Neural crest cell (in vitro differentiated cells): Measurements from ENCODE around the gene ADCY6. TPM values are rescaled to one million over a fixed set of nuclear protein-coding genes. Genes with fewer than 3 reads are reported as not detected.
A peak's percentile ranks its signal among the peaks of the same experiment; 100 is the strongest.

Source experiments
- DNase-seq: peaks from one replicate; pipeline ENCODE4 v3.0.0; 2021; ENCODE audit warnings: low read depth, mixed read lengths, low spot score
- H3K27ac Mint-ChIP-seq: one replicate; pipeline ENCODE4 v1.8.0; 2021; ENCODE audit warnings: mild to moderate bottlenecking, mixed read lengths; ENCODE audit not compliant: unreplicated experiment
- H3K27me3 Mint-ChIP-seq: 2 replicates; pipeline ENCODE4 v1.8.0; 2021; ENCODE audit warnings: low read depth, mild to moderate bottlenecking, mixed read lengths
- H3K36me3 Mint-ChIP-seq: 2 replicates; pipeline ENCODE4 v1.8.0; 2021; ENCODE audit warnings: low read depth, mild to moderate bottlenecking, mixed read lengths
- H3K4me1 Mint-ChIP-seq: 2 replicates; pipeline ENCODE4 v1.8.0; 2021; ENCODE audit warnings: mixed read lengths
- H3K4me3 Mint-ChIP-seq: one replicate; pipeline ENCODE4 v1.8.0; 2021; ENCODE audit warnings: mild to moderate bottlenecking, mixed read lengths
- H3K9me3 Mint-ChIP-seq: 2 replicates; pipeline ENCODE4 v1.8.0; 2021; ENCODE audit warnings: mixed read lengths
- total RNA-seq: library from RNA; stranded (reverse); gene quantifications from 2 replicates; pipeline ENCODE4 v1.2.1, GENCODE V29; 2021
- TF ChIP-seq, protein P1 (sequence below): fragments of 200-600 bp; sonication (generic); conservative IDR thresholded peaks from 2 replicates; pipeline ENCODE4 v1.5.0; 2021; ENCODE audit warnings: antibody characterized with exemption, mild to moderate bottlenecking

ADCY6 gene
- total RNA-seq, 1 donor from 2014 or later, result 79.5 TPM

DNA sequence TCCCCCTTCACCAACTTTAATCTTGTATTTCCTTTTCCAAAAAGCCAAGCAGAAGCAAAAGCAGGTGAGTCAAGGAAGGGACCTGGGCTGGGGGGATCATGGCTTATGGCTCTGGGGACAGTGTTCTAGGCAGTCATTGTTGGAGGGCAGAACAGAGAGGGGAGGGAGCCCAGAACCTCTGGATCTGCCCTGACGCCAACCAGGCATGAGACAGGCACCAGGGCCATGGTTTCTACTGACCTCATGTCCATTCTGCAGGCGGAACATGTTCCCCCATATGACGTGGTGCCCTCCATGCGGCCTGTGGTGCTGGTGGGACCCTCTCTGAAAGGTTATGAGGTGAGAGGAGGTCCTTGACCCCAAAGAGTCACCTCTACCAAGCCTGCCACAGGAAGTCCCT, 36.0 kb upstream of the ADCY6 start:
- TF ChIP-seq, protein P1, sequence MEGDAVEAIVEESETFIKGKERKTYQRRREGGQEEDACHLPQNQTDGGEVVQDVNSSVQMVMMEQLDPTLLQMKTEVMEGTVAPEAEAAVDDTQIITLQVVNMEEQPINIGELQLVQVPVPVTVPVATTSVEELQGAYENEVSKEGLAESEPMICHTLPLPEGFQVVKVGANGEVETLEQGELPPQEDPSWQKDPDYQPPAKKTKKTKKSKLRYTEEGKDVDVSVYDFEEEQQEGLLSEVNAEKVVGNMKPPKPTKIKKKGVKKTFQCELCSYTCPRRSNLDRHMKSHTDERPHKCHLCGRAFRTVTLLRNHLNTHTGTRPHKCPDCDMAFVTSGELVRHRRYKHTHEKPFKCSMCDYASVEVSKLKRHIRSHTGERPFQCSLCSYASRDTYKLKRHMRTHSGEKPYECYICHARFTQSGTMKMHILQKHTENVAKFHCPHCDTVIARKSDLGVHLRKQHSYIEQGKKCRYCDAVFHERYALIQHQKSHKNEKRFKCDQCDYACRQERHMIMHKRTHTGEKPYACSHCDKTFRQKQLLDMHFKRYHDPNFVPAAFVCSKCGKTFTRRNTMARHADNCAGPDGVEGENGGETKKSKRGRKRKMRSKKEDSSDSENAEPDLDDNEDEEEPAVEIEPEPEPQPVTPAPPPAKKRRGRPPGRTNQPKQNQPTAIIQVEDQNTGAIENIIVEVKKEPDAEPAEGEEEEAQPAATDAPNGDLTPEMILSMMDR, result no peak
- H3K27me3 Mint-ChIP-seq, result no peaks in the 10 kb centered on the region
- no peak for DNase-seq
- no peaks in the 10 kb centered on the region for H3K9me3 Mint-ChIP-seq
- peaks cover 10% of the 10 kb centered on the region for H3K36me3 Mint-ChIP-seq
- no peak overlapping the region for H3K4me3 Mint-ChIP-seq
- H3K4me1 Mint-ChIP-seq, result peaks cover 2% of the 10 kb centered on the region
- no peak overlapping the region for H3K27ac Mint-ChIP-seq

DNA sequence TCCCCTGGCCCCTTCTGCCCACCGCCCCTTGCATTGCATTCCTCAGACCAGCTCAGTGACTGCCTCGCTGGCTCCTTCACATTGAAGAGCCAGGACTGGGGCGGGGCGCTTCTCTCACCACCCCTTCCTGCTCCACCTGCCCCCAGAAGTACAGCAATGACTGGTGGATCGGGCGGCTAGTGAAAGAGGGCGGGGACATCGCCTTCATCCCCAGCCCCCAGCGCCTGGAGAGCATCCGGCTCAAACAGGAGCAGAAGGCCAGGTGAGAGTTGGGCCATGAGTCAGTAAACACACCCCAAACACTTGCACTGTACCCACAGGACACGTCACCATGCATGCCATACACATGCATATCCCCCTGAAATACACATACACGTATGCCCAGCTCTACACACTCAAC, 35.2 kb upstream of the ADCY6 start:
- peaks cover 10% of the 10 kb centered on the region for H3K36me3 Mint-ChIP-seq

DNA sequence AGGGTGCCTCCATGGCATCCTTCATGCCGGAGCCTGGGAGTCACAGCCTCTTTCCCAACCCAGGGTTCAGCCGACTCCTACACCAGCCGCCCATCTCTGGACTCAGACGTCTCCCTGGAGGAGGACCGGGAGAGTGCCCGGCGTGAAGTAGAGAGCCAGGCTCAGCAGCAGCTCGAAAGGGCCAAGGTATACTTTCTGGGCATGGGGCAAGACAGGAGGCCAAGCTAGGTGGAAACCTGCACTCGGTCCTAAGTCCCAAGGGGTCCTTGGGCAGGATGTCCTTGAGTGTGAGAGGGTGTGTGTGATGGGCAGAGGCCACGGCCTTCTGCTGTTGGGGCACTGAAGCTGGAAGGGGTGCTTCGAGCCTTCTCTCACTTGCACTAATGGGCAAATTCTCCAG, 34.4 kb upstream of the ADCY6 start:
- Mint-ChIP-seq H3K4me3 (no peak overlapping the region), H3K27me3 (no peaks in the 10 kb centered on the region), H3K4me1 (peaks cover 13% of the 10 kb centered on the region), H3K9me3 (no peaks in the 10 kb centered on the region), H3K27ac (no peak overlapping the region), H3K36me3 (peaks cover 7% of the 10 kb centered on the region)
- TF ChIP-seq, protein P1, result no peak
- DNase-seq, result no peak

More for the DNA sequence above, 35.2 kb upstream of the ADCY6 start:
- TF ChIP-seq, protein P1, result no peak
- no peaks in the 10 kb centered on the region for H3K27me3 Mint-ChIP-seq
- H3K4me1 Mint-ChIP-seq, result peaks cover 10% of the 10 kb centered on the region
- no peak overlapping the region for H3K27ac Mint-ChIP-seq
- no peak overlapping the region for H3K4me3 Mint-ChIP-seq
- no peaks in the 10 kb centered on the region for H3K9me3 Mint-ChIP-seq
- DNase-seq, result no peak

DNA sequence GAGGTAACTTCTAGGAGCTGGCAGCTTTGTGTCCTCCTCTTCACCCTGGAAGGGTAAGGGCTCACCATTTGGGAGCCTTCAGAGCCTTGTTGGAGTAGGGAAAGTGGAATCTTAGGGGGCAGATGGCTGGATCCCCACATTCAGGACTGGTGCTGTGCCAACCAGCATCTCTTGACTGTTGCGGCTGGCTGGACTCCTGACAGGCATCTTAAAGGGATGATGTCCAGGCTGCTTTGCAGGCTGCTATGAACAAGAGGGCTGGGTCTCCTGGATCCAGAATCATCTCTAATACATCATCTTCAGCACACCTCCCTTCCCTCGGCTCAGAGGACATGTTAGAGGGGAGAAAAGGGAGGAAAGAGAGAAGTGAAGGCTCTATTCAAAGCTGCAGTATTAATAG, 33.8 kb upstream of the ADCY6 start:
- H3K4me1 Mint-ChIP-seq, result peaks cover 13% of the 10 kb centered on the region
- no peak overlapping the region for H3K27ac Mint-ChIP-seq
- peaks cover 7% of the 10 kb centered on the region for H3K36me3 Mint-ChIP-seq
- TF ChIP-seq, protein P1, result no peak
- H3K27me3 Mint-ChIP-seq, result no peaks in the 10 kb centered on the region
- H3K4me3 Mint-ChIP-seq, result peak overlapping the region; percentile 77
- no peak for DNase-seq
- H3K9me3 Mint-ChIP-seq, result no peaks in the 10 kb centered on the region

DNA sequence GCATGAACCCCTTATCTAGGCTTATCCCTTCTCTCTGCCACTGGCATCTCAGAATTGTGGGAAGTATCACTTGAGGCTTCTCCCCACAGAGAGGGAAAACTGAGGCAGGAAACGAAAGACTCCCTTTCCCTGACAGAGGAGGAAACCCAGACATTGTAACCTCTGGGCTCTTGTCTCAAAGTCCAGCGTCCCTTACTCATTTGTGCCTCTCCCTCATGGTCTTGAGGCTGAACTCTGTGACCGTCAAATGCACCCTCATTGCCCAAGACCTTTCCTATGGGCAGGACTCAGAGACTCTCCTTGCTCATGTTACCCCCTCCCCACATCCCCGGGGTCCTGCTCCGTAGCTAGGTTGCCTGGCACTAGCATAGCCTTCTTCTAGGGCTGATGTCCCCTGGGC, 33.2 kb upstream of the ADCY6 start:
- peaks cover 7% of the 10 kb centered on the region for H3K36me3 Mint-ChIP-seq
- peaks cover 19% of the 10 kb centered on the region for H3K4me1 Mint-ChIP-seq
- peak overlapping the region; percentile 77 for H3K4me3 Mint-ChIP-seq
- H3K27me3 Mint-ChIP-seq, result peaks cover 3% of the 10 kb centered on the region
- H3K9me3 Mint-ChIP-seq, result no peaks in the 10 kb centered on the region
- H3K27ac Mint-ChIP-seq, result peak overlapping the region; percentile 3
- TF ChIP-seq, protein P1, result no peak
- no peak for DNase-seq
